OCI-LY7 (cell line): ENCODE measurements around the gene CPPED1. TPM values are rescaled to one million over a fixed set of nuclear protein-coding genes. Genes with fewer than 3 reads are reported as not detected.

Experiments used
- BruUV-seq: library from RNA; stranded (reverse); fragments of 400-500 nt; replicated peaks from 2 replicates; lab custom pipeline; 2021; lab: Mats Ljungman, UMichigan
- CTCF ChIA-PET: fragments of 300-600 bp; sonication (Branson Sonifier 250); formaldehyde crosslinking; loops from one replicate; lab custom pipeline; 2022; ENCODE audit warnings: antibody characterized with exemption; ENCODE audit not compliant: unreplicated experiment; lab: Charles Lee
- POLR2A ChIA-PET: fragments of 300-600 bp; sonication (Branson Sonifier 250); formaldehyde crosslinking; loops from one replicate; lab custom pipeline; 2022; ENCODE audit warnings: antibody characterized with exemption; lab: Charles Lee
- DNase-seq: peaks from one replicate; pipeline ENCODE4 v3.0.0-alpha.2; 2015; ENCODE audit warnings: low spot score
- H2AFZ ChIP-seq: fragments of 200-600 bp; sonication (generic), shearing (Covaris generic); 2 replicates; pipeline ENCODE4 v1.6.1; 2014; ENCODE audit warnings: mild to moderate bottlenecking, antibody characterized with exemption, low read length, moderate library complexity
- H3K27ac ChIP-seq: fragments of 200-600 bp; sonication (generic); 2 replicates; pipeline ENCODE4 v1.5.1; 2014; ENCODE audit warnings: mixed run types, low read depth, mild to moderate bottlenecking, moderate library complexity, low read length, inconsistent platforms; ENCODE audit not compliant: poor library complexity, severe bottlenecking
- H3K36me3 ChIP-seq: fragments of 200-600 bp; sonication (generic); 2 replicates; pipeline ENCODE4 v1.6.1; 2014; ENCODE audit warnings: mild to moderate bottlenecking, antibody characterized with exemption, low read length, moderate library complexity, mixed read lengths; ENCODE audit not compliant: insufficient read depth
- H3K4me1 ChIP-seq: fragments of 200-600 bp; sonication (generic); 2 replicates; pipeline ENCODE4 v1.5.1; 2014; ENCODE audit warnings: mild to moderate bottlenecking, low read length; ENCODE audit not compliant: insufficient read depth, poor library complexity, severe bottlenecking
- H3K4me2 ChIP-seq: fragments of 200-600 bp; sonication (generic); 2 replicates; pipeline ENCODE4 v1.6.1; 2014; ENCODE audit warnings: mild to moderate bottlenecking, low read length
- H3K4me3 ChIP-seq: fragments of 200-600 bp; sonication (generic); 2 replicates; pipeline ENCODE4 v1.5.1; 2014; ENCODE audit warnings: mild to moderate bottlenecking, low read depth, low read length; ENCODE audit not compliant: poor library complexity, severe bottlenecking
- H3K79me2 ChIP-seq: fragments of 200-600 bp; sonication (generic); 2 replicates; pipeline ENCODE4 v1.6.1; 2016; ENCODE audit warnings: low read depth, mild to moderate bottlenecking, low read length, moderate library complexity, mixed read lengths; ENCODE audit not compliant: insufficient read depth
- H3K9me2 ChIP-seq: fragments of 200-600 bp; sonication (generic); 2 replicates; pipeline ENCODE4 v1.6.1; 2016; ENCODE audit warnings: mild to moderate bottlenecking, low read length, mixed read lengths; ENCODE audit not compliant: insufficient read depth
- H3K9me3 ChIP-seq: fragments of 200-600 bp; sonication (generic); 2 replicates; pipeline ENCODE4 v1.6.1; 2014; ENCODE audit warnings: mild to moderate bottlenecking, mixed run types, low read length, mixed read lengths
- H4K20me1 ChIP-seq: fragments of 200-600 bp; sonication (generic); 2 replicates; pipeline ENCODE4 v1.6.1; 2014; ENCODE audit warnings: mild to moderate bottlenecking, antibody characterized with exemption, low read length, moderate library complexity, mixed read lengths; ENCODE audit not compliant: insufficient read depth
- CTCF ChIP-seq: fragments of 200-600 bp; sonication (generic); conservative IDR thresholded peaks from 2 replicates; pipeline ENCODE4 v1.5.1; 2014; ENCODE audit warnings: mild to moderate bottlenecking, antibody characterized with exemption, low read length, moderate library complexity, mixed read lengths
- EZH2phosphoT487 ChIP-seq: fragments of 200-600 bp; sonication (generic); IDR thresholded peaks from 2 replicates; pipeline ENCODE4 v1.6.1; 2018; ENCODE audit warnings: low read depth, borderline replicate concordance, mild to moderate bottlenecking, mixed run types, antibody characterized with exemption, low read length, moderate library complexity, mixed read lengths
- intact Hi-C: fragments of 100-400 bp; cut with micrococcal nuclease; formaldehyde crosslinking; loops from one replicate; pipeline ENCODE4 v1.10.0; 2022; ENCODE audit not compliant: unreplicated experiment
- total RNA-seq, 2 experiments: library from RNA; depleted of rRNA in 1 of 2; stranded (reverse); fragments of >200 nt in 1 of 2; shearing (Covaris generic) in 1 of 2; gene quantifications; 2 replicates each; pipeline ENCODE4 v1.2.3, GENCODE V29; 2014 to 2022

CPPED1 gene
- total RNA-seq, 2 experiments from 2014 or later, result 8.6 to 14.2 TPM

DNA sequence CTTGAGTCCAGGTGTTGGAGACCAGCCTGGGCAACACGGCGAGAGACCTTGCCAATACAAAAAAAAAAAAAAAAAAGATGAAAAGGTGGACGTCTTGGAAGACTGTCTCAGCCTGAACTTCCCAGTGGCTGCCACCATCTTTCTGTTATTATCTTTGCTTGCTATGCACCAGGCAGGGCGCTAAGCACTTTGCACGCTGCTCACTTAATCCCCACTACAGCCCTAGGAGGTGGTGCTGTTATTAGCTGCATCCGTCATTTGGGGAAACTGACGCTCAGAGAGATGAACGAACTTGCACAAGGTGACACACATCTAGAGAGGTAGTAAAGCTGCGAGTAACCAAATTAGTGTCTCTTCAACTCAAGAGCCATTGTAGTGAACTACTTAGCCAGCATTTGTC, 708 bp upstream of the CPPED1 start:
- CTCF ChIA-PET, result no interaction called here
- Histone ChIP-seq H3K9me3 (no peaks in the 10 kb centered on the region), H4K20me1 (no peaks in the 10 kb centered on the region), H3K4me2 (peak overlapping the region; percentile 65), H3K27ac (no peak overlapping the region), H3K4me3 (peak overlapping the region; percentile 86), H3K4me1 (peaks cover 21% of the 10 kb centered on the region), H3K79me2 (peaks cover 23% of the 10 kb centered on the region; the same call in 1 of the 2 replicates), H3K36me3 (no peaks in the 10 kb centered on the region), H3K9me2 (no peaks in the 10 kb centered on the region), H2AFZ (peak overlapping the region; percentile 76; the same call in 1 of the 2 replicates)
- POLR2A ChIA-PET, result interaction anchor here (0.6 to 1.4 kb wide), 2 partner anchors 11 to 148 kb away, joined by 3 to 6 read pairs; no protein-coding TSS in a partner anchor
- BruUV-seq, result no TSS peak
- no peak for DNase-seq
- intact Hi-C loops, result loop anchor here (5.0 kb wide), 4 partner anchors 252 to 1922 kb away; no protein-coding TSS in a partner anchor
- no peak for TF ChIP-seq CTCF
- TF ChIP-seq EZH2phosphoT487, result no peak

- peaks cover 21% of the 10 kb centered on the region for H3K4me1 ChIP-seq
- BruUV-seq, result no TSS peak
- no peaks in the 10 kb centered on the region for H3K36me3 ChIP-seq
- CTCF ChIA-PET, result no interaction called here
- POLR2A ChIA-PET, result interaction anchor here (0.8 to 1.1 kb wide), 2 partner anchors 101 to 262 kb away, joined by 3 to 4 read pairs; no protein-coding TSS in a partner anchor
- peak overlapping the region; percentile 77 for H3K27ac ChIP-seq
- peak; percentile 14 for DNase-seq
- H2AFZ ChIP-seq, result peak overlapping the region; percentile 76; the same call in 1 of the 2 replicates
- peak overlapping the region; percentile 86 for H3K4me3 ChIP-seq
- peaks cover 32% of the 10 kb centered on the region; the same call in 1 of the 2 replicates for H3K79me2 ChIP-seq
- TF ChIP-seq CTCF (no peak), EZH2phosphoT487 (no peak)
- intact Hi-C loops, result loop anchor here (2.0 to 5.0 kb wide), 5 partner anchors 226 to 1920 kb away; no protein-coding TSS in a partner anchor
- no peaks in the 10 kb centered on the region for H3K9me2 ChIP-seq
- H3K9me3 ChIP-seq, result no peaks in the 10 kb centered on the region
- H3K4me2 ChIP-seq, result peak overlapping the region; percentile 90
- H4K20me1 ChIP-seq, result no peaks in the 10 kb centered on the region
These were observed 1.0 kb downstream of the CPPED1 start for GRCh38 chr16:12802661-12803060.

GRCh38 chr16:12802048-12802447, 1.6 kb downstream of the CPPED1 start:
- Histone ChIP-seq H3K4me2 (peak overlapping the region; percentile 90), H3K9me3 (no peaks in the 10 kb centered on the region), H2AFZ (no peak overlapping the region), H3K27ac (no peak overlapping the region), H3K79me2 (peaks cover 32% of the 10 kb centered on the region; the same call in 1 of the 2 replicates), H3K9me2 (no peaks in the 10 kb centered on the region), H3K36me3 (no peaks in the 10 kb centered on the region), H3K4me1 (peaks cover 26% of the 10 kb centered on the region), H3K4me3 (peak overlapping the region; percentile 86), H4K20me1 (no peaks in the 10 kb centered on the region)
- ChIA-PET POLR2A (interaction anchor here (0.6 to 1.0 kb wide), 2 partner anchors 15 to 17 kb away, joined by 4 to 12 read pairs; no protein-coding TSS in a partner anchor), CTCF (no interaction called here)
- TF ChIP-seq EZH2phosphoT487, result no peak
- TF ChIP-seq CTCF, result no peak
- no TSS peak for BruUV-seq
- intact Hi-C loops, result loop anchor here (2.0 to 5.0 kb wide), 5 partner anchors 225 to 1920 kb away; no protein-coding TSS in a partner anchor
- DNase-seq, result no peak
